Stimulated activated CD4-positive, alpha-beta T cell treated with anti-CD3 and anti-CD28 coated beads, Interleukin-1b, Interleukin-23, amount 100 ng/mL, for 48 hours (primary cell): ENCODE measurements around the gene LNX2.

Experiments
- DNase-seq: peaks from one replicate; pipeline ENCODE4 v3.0.0-alpha.2; 2020

The LNX2 gene

DNA sequence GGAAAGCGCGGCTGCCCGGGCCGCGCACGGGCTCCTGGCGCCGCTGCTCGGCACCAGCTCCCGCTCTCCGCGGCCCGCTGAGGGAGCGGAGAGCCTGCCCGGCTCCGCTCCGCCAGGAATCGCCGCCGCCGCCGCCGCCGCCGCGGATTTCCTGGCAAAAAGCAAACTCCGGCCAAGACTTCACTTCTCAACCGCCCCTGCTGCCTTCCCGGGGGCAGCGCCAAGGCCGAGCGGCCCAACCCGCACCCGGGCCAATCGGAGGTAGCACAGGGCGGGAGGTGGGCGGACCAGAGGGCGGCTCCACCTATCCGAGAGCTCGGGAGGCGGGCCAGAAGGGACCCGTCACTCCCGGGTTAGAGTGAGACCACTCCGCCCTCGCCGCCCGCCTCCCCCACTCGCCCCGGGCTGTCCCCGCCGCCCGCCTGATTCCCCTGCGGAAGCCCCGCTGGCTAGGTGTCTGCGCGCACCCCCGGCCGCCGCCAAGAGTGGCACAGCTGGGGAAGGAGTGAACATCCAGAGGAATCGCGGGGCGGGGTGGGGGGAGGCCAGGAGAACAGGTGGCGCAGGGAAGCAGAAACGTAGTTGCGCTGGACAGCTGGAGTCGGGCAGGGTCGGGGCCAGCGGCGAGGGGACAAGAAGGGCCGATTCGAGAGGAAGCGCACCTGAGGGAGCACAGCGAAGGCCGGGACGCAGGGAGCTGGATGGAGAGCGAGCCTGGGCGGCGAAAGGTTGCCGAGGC lies at the start of gene LNX2:
TSS of gene LNX2 (minus strand) at position 153 of the 739 bp plus-strand sequence. CDS start 38,826 bp downstream, outside the sequence.
- peak; percentile 96 for DNase-seq

DNA sequence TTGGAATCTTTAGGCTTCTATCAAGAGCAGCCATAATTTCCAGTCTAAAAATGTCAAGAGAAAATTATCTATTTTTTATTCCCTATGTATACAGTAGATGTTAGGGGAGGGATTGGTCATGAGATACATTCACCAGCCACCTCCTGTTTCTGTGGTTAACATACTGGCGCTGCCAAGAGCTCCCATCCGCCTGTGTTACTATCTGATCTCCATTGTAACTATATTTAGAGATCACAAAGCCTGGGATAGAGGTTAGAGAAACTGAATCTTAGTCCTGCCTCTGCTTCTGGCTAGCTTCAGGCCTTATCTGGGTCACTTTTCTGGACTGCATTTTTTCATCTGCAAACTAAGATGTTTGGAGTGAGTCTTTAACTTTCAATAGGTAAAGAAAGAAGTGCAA lies 47.6 kb upstream of the LNX2 start:
- no peak for DNase-seq

DNA sequence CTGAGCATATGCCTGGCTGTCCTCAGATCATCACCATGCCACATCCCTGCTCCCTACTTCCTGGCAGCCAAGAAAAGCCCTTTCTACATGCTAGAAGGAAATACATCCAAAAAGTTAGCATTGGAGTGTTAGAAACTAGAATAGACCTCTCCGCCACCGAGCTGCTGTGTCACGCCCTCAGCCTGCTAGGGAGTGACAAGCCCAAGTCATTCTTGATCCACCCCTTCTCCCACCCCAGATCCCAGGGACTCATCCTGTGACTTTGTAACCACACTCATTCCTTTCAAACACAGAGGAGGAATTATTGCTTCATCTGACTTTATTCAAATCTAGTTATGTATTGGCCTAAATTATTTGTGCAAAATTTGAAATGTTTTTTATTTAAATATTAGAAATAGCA lies 46.6 kb upstream of the LNX2 start:
- no peak for DNase-seq

DNA sequence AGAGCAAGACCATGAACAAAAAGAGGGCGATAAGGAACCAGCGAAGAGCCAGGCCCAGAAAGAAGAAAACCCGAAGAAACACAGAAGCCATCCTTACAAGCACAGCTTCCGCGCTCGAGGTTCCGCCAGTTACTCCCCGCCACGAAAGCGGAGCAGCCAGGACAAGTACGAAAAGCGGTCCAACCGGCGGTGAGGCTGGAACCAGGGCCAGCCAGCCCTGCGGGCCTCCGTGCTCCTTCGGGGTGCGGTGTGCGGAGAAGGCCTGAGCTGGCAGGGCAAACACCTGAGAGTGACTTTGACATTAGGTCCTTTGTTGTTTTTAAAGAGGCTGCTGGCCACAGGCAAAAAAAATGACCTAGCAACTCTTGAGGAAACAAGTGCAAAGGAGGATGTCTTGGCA lies 45.4 kb upstream of the LNX2 start:
- no peak for DNase-seq

DNA sequence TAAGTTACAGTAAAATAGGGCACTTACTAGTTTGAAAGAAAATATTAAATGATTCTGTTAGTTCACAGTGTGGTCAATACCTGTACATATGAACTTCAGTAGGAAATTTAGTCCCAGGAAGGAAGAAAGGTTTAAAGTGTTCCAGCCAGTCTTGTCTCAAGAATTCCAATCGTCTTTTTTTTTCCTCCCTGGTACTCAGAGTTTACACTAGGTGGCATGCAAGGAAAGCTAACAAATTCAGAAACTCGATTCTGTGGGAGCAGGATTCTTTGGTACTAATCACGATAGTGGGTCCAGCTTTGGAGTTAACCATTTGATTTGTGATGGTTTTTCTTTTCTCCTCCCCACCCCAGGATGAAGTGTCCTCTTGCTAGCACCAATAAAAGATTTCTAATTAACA lies 45.0 kb upstream of the LNX2 start:
- no peak for DNase-seq

DNA sequence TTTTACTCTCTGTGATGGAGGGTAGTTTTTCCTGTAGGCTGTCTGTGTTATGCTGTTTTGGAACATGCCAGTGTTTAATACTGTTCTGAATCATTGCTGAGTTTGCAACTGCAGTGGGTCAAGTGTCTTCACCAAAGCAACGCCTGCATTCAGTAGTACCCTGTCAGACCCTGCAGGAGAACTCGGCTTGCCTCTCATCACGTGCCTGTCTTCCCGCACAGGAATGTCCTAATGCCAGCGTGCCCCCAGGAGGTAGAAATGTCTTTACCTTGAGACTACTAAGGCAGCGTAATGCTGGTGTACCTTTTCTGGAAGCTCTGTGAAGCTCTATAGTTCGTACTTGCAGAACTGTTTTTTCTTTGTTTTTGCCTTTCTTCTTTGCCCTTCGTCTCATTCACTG lies 43.6 kb upstream of the LNX2 start:
- DNase-seq, result no peak

DNA sequence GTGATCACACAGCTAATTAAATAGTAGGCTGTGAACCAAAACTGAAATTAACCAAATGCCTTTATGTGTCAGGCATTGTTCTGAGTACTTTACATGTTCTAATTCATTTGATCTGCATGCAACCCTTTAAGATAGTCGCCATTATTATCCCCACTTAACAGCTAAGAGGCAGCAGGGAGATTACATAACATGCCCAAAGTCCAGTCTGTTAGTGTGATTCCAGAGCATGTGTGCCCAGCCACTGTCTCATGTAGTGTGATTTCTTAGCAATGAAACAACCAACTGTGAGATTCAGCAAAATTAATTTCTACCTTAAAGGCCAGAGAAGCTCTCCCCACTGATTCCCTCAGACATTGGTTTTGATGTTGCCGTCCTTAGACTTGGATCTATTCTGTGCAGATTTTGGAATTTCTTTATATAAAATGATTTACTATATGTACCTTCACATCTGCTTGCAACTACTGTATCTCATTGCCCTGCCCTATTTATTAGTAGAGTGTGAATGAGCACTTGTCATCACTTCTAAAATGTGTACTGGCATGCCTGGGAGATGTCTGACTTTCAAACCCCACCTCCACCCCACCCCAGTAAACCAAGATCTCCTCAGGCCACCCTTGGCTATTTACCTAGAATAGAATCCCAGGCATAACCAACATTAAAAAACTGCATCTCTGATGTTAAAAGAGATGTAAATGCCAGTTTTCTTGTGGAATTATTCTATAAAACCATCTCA lies 42.6 kb upstream of the LNX2 start:
- no peak for DNase-seq

DNA sequence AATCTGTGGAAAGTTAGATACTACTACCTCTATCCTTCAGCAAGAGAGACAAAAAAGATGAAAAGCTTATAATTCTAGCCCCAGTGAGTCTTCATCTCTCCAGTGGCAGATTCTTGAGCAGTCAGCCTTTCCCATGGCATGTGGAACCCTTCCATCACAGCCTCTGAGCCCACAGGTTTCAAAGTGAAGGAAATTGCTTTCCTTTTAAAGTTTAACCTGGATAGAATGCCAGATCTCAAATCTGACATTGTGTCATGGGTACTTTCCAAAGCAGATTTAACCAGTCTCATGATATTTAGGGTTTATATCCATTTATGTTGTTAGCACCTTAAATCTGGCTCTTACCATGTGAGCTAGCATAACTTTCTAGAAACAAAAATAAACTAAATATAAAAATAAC lies 40.7 kb upstream of the LNX2 start:
- no peak for DNase-seq

DNA sequence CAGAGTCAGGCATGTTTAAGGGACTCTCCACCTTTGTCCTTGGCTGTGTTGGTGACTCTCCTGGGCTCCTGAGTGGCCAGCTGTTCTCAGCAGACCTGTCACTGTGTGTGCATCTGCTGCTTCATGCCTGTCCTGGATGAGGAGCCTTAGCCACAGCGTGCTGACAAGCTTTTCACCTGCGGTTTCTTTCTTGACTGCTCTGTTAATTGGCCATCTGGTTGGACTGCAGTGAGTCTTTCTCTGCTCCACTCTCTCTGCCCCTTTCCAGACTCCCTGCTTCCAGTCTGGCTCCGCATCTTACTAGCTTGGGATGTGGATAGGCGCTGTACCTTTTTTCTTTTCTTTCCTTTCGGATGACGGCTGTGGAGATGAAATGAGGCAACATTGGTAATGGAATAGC lies 40.2 kb upstream of the LNX2 start:
- no peak for DNase-seq

DNA sequence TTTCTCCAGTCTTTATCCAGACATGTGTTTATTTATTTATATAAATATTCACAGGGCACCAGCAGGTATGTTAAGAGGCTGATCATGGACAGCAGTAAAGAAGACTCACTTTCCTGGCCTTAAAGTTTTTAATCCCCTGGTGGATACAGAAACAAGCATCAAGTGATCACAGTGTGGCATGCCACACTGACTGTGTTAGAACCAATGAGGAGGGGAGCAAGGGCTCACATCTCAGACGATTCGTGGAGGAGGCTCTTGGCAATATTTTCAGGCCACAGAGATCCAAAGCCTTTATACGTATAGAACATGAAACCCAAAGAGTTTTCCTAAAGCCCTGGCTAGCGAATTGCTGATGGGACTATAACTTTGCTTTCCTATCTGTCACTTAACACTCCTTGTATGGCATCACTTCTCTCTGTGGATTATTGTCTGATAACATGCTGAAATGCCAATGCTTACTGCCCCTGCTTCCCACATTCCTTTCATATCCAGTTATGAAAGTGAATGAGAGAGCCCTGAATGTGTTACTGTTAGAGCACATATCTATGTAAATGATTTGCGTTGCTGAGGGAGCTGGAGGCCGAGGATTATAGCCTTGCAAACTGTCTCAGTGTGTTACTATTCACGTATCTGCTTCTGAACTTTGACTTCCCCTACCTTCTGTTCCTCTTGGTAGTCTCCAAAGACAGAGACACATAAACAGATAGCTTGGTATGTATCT lies 39.0 kb upstream of the LNX2 start:
- DNase-seq, result no peak

DNA sequence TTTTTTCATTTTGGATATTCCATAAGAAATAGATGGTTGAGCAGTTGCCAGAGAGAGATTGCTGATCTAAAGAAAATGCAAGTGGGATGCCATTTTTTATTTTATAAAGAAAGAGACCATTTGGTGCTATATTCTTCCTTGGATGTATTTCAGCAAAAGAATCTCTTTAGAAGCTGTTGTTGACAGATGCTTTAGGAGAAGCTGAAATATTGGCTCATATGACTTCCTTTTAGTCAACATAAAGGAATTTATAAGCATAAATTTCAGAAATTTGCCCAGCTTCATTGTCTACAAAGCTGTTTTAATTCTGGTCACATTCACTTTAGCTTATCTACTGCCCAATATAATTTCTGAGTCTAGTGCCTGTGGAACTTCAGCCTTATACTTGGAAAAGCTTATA lies 38.2 kb upstream of the LNX2 start:
- no peak for DNase-seq

DNA sequence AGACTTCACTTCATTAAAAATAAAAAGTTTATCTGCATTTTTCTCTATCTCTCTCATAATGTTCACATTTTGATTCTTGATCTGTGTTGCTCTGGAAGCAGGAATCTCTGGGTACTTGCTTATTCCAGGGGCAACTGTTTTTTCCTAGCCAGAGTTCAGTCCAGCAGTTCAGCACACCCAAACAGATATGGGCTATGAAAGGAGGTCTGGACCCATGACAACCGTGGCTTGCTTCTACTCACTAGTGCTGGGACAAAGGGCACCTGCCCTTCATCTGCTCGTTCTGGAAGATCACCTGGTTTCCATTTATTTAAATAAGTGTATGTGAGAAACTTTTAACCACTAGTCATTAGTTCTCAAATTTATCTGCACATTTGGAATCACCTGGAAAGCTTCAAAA lies 37.4 kb upstream of the LNX2 start:
- DNase-seq, result no peak

DNA sequence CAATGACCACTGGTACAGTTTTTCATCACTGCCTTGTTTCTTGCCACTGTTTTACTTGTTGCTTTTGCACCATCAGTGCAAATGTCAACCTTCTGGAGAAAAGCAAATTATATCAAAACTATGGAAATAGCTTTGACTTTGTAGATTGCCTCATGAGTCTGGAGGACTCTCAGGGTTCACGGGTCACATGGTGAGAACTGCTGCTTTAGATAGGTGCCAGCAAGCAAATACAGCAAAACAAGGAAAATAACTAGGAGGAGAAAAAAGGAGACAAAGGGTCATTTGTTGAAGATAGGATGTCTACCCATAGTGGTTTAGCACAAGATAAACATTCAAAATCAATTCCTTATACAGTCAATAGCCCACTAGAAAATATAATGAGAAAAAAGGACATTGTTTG lies 34.5 kb upstream of the LNX2 start:
- DNase-seq, result no peak

DNA sequence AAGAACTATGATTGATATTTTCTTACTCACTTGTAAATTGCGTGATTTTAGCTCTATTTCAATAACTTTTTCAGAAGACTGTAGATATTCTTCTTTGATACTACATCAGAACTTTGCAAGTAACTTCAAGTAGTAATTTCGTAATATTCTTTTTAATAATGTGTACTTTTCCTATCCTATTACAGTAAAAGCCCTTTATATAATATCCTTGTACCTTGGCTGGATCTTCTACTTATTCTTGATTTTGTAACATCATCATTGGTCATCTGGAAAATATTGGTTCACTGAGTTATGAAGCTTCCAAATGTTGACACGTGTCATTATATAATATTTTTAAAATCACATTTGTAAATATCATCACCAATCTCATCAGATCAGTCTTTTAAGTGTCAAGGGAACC lies 33.7 kb upstream of the LNX2 start:
- no peak for DNase-seq

DNA sequence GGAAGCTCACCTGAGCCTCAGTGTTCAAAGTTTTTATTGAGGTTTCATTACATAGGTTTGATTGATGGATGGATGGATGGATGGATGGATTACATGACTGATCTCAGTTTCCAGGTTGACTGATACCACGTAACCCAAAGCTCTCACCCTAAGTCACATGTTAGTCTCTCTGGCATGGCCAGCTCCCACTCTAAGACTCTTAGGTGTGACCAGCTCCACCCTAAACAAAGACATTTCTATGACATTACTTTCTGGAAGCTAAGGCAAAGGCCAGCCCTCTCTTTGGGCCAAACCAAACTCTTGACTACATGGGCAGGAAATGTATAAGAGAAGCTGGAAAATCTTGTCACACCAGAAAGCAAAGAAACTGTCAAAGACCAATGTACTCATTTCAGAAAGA lies 30.0 kb upstream of the LNX2 start:
- no peak for DNase-seq

DNA sequence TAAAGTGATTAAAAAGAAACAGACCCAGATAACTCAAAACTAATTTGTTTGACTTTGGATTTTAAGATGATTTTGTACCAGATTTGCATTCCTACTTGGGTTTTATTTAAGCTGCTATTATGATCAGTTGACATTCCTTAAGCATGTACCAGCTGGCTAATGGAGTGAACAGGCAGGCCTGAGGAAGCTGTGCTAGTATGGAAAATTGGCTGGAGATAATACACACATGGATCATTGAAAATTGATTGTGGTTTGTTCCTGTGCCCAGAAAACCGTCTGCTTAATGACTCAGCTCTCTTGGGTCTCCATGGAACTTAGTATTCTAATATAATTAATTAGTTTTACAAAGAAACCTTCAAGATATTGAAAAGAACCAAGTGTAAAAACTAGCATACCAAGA lies 24.0 kb upstream of the LNX2 start:
- no peak for DNase-seq

DNA sequence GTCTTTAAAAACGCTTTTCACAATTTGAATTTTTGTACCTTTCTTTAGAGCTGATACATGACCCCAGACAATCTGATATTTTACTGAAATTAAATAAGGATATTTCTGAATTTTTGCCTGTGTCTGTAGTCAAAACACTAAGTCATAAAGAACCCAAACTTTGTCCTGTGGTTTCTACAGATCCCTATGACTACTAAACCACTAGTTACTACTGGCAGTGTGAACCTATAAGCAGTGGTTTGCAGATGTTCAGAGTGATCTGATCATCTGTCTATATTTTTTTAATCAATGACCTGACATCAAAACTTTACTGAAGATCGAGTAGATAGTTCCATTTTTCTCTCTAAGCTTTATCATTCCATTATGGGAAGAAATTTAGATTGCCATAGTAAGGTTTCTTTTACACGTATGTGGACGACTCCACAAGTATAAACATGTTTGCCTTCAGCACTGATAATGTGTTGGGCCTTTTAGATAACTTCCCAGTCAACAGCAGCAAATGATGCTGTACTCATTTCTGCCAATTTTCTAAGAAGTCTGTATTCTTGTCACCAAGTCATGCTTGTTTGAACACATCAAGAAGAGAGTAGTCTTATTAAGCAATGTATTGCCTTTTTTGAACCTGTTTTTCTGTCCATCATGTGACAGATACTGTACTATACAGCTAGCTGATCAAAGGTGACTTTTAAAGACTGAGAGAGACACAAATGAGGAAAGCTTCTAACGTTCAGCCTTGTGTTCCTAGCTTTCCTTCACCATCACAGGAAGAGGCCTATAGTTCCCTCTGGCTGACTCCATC lies 23.2 kb upstream of the LNX2 start:
- no peak for DNase-seq

DNA sequence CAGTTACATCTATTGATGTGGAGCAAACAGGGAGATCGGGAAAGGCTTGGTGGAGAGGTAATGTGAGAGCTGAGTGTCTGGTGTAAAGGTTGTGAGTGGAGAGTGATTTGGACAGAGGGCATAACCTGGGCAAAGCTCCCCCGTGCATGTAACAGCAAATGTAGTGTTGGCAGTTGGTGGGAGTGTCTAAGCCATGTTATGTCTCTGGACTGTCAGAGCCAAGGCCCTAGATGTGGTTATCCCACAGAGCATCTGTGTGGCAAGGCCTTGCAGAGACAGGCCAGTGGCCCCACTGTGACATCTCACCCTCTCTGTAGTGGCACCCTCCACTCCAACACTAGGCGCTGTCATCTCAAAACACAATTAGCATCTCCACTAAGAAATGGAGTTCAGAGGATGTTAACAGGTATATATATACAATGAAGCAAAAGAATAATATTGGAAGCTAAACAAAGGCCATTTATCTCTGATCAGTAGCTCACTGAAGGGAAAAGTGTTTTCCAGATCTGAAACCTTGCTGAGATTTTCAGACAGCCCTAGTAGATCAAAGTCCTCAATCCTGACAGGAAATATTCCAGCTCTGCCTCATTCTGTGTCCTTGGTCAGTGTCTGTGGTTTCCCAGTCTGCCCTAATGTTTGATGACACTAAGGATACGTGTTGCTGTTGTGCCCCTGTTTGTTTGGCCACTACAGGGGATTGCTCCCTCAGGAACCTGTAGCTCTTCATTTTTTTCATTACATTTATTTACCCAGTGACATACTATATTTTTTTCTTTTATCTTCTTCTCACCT lies 21.6 kb upstream of the LNX2 start:
- DNase-seq, result no peak

DNA sequence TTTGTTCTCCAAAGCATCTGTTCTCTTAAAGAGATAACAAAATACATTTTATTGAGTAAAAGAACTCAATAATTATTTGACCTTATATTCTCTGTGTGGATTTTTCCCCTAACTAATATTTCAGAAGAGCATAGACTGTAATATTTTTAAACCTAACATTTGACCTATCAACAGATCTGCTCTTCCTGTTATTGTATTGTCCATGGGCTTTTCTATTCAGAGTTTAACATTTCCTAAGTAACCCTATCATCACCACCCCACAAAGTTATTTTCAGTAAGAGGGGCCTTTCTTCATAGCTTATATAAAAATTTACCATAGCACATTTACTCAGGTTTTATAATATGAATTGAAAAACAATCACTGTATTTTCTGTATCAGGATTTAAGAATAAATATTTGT lies 18.9 kb upstream of the LNX2 start:
- no peak for DNase-seq

DNA sequence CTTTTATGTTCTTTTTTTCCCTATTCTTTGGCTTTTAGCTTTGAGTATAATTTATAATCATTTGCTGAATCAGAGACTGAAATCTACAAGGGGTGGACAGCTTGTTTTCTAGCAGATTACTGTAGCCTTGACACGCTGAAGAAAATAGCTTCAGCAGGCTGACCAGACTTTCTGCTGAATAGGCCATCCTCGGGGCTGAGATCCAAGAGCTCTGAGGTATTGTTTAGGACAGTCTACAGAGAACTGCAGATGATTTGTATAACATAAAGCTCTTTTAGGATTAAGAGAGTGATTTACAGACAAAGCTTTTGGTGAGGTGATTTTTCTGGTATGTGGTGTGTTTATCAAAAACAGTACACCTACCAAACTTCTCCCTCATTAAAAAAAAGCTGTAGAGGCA lies 18.2 kb upstream of the LNX2 start:
- DNase-seq, result no peak

DNA sequence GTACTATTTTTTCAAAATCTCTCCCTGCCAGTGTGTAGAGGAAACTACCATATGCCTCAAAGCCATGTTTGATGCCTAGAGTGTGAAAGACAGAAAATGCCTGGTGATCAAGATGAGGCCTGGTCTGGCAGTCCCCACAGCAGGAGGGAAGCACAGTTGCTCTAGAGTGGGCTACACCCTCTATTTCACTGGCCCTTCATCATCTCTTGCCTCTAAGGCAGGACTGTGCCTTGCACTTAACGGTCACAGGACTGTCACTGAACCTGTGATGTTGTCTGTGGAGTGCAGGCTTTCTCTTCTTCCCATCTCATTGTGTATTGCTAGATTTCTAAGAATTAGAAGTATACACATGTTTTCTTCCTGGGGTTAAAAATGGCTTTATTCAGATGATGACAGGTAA lies 17.7 kb upstream of the LNX2 start:
- DNase-seq, result no peak

DNA sequence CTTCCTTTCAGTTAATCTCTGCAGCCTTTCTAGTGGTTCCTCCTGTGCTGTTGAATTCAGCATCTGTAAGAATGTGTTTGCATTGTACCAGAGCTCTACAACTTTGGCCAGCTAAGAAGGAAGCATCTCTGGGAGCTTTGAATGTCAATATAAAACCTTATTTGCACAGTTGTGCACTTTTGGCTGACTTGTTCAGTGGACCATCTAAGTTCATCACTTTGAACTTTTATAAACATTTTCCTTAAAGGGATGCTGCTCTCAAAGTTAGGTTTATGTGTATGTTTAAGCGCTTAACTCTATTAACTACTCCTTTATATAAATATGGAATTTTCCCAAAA lies 16.9 kb upstream of the LNX2 start:
- no peak for DNase-seq
